CD14-positive monocyte (primary cell): ENCODE data around the gene RAC3. TPM values are rescaled to one million over a fixed set of nuclear protein-coding genes. Genes with fewer than 3 reads are reported as not detected.

Experiments
- DNase-seq, 3 donors: peaks; one replicate each; pipeline ENCODE4 v3.0.0-alpha.2; 2011 to 2022
- H2AFZ ChIP-seq: 2 replicates; pipeline ENCODE4 v1.6.0; 2012; ENCODE audit warnings: mild to moderate bottlenecking, low read depth, low read length, inconsistent platforms; ENCODE audit not compliant: insufficient read depth, poor library complexity, severe bottlenecking
- H3K27ac ChIP-seq, 2 donors: 1 replicate in 1 of 2; 2 replicates in 1 of 2; pipeline ENCODE4 v1.5.1; 2012 to 2013; ENCODE audit warnings: low read length in 2 of 2, control low read depth in 1 of 2, inconsistent platforms in 1 of 2, low read depth in 1 of 2, mild to moderate bottlenecking in 1 of 2
- H3K27me3 ChIP-seq, 2 donors: one replicate each; pipeline versions ENCODE4 v1.6.0 to v1.6.1; 2011 to 2013; ENCODE audit warnings: low read length in 2 of 2; ENCODE audit not compliant: control insufficient read depth in 2 of 2, insufficient read depth in 2 of 2
- H3K36me3 ChIP-seq, 2 donors: replicated peaks in 1 of 2; 1 replicate in 1 of 2; 2 replicates in 1 of 2; pipeline versions ENCODE4 v1.5.1 to v1.6.1; 2012 to 2013; ENCODE audit warnings: low read length in 2 of 2, control low read depth in 1 of 2, inconsistent platforms in 1 of 2, mild to moderate bottlenecking in 1 of 2; ENCODE audit not compliant: insufficient read depth in 2 of 2, control insufficient read depth in 1 of 2
- H3K4me1 ChIP-seq, 2 donors: 1 replicate in 1 of 2; 2 replicates in 1 of 2; pipeline versions ENCODE4 v1.5.1 to v1.6.1; 2012 to 2013; ENCODE audit warnings: low read length in 2 of 2, control low read depth in 1 of 2, inconsistent platforms in 1 of 2, mild to moderate bottlenecking in 1 of 2, moderate library complexity in 1 of 2; ENCODE audit not compliant: insufficient read depth in 2 of 2, control insufficient read depth in 1 of 2
- H3K4me2 ChIP-seq: replicated peaks from 2 replicates; pipeline ENCODE3; 2012; ENCODE audit warnings: low read length, moderate library complexity, mild to moderate bottlenecking; ENCODE audit not compliant: poor library complexity, severe bottlenecking; ENCODE audit errors: extremely low read depth
- H3K4me3 ChIP-seq, 3 experiments: fragments of 200-600 bp in 1 of 3; sonication (generic) in 1 of 3; replicated peaks in 1 of 3; 1 replicate in 2 of 3; 2 replicates in 1 of 3; pipeline ENCODE4 v1.5.1; 2011 to 2013; ENCODE audit warnings: low read length in 3 of 3, mild to moderate bottlenecking in 3 of 3, control low read depth in 2 of 3, low read depth in 2 of 3, inconsistent platforms in 1 of 3, moderate library complexity in 1 of 3
- H3K79me2 ChIP-seq: 2 replicates; pipeline ENCODE4 v1.6.0; 2012; ENCODE audit warnings: mild to moderate bottlenecking, control low read depth, inconsistent platforms, low read length, moderate library complexity; ENCODE audit not compliant: insufficient read depth
- H3K9ac ChIP-seq: 2 replicates; pipeline ENCODE4 v1.6.0; 2017; ENCODE audit warnings: low read length, mild to moderate bottlenecking; ENCODE audit not compliant: insufficient read depth, poor library complexity, severe bottlenecking
- H3K9me3 ChIP-seq, 2 donors: replicated peaks in 1 of 2; 1 replicate in 1 of 2; 2 replicates in 1 of 2; pipeline versions ENCODE4 v1.5.1 to v1.6.1; 2012 to 2013; ENCODE audit warnings: low read length in 2 of 2, control low read depth in 1 of 2; ENCODE audit not compliant: control insufficient read depth in 1 of 2, insufficient read depth in 1 of 2
- H4K20me1 ChIP-seq: 2 replicates; pipeline ENCODE4 v1.6.0; 2012; ENCODE audit warnings: mild to moderate bottlenecking, low read length, control low read depth, moderate library complexity; ENCODE audit not compliant: insufficient read depth
- H3K27ac Mint-ChIP-seq, 7 donors: one replicate each; pipeline ENCODE4 v1.8.0; 2020; ENCODE audit warnings: mild to moderate bottlenecking in 7 of 7, mixed read lengths in 7 of 7, moderate library complexity in 6 of 7, inconsistent platforms in 2 of 7
- H3K27me3 Mint-ChIP-seq, 3 donors: one replicate each; pipeline ENCODE4 v1.8.0; 2021 to 2022; ENCODE audit warnings: low read depth in 3 of 3, mild to moderate bottlenecking in 3 of 3, mixed read lengths in 3 of 3, moderate library complexity in 3 of 3, inconsistent platforms in 1 of 3
- H3K36me3 Mint-ChIP-seq, 2 donors: one replicate each; pipeline ENCODE4 v1.8.0; 2020; ENCODE audit warnings: mixed read lengths in 2 of 2, inconsistent platforms in 1 of 2, mild to moderate bottlenecking in 1 of 2
- H3K4me1 Mint-ChIP-seq: one replicate; pipeline ENCODE4 v1.8.0; 2020; ENCODE audit warnings: mild to moderate bottlenecking, mixed read lengths
- H3K4me3 Mint-ChIP-seq, 2 donors: one replicate each; pipeline ENCODE4 v1.8.0; 2020; ENCODE audit warnings: mild to moderate bottlenecking in 2 of 2, mixed read lengths in 2 of 2, moderate library complexity in 1 of 2
- H3K9me3 Mint-ChIP-seq, 7 donors: one replicate each; pipeline ENCODE4 v1.8.0; 2020 to 2022; ENCODE audit warnings: mixed read lengths in 7 of 7, mild to moderate bottlenecking in 6 of 7, moderate library complexity in 6 of 7, inconsistent platforms in 2 of 7
- CTCF ChIP-seq: fragments of 200-600 bp; IDR thresholded peaks from one replicate; pipeline ENCODE4 v1.8.0; 2022; ENCODE audit warnings: antibody characterized with exemption, mild to moderate bottlenecking
- WGBS: methylation state at CpG from one replicate; pipeline ENCODE4 v1.1.5; 2013; ENCODE audit warnings: missing lambda C conversion rate; ENCODE audit not compliant: insufficient coverage; 5-methylcytosine and 5-hydroxymethylcytosine counted together
- intact Hi-C, 2 donors: fragments of 100-400 bp; cut with micrococcal nuclease; formaldehyde crosslinking; loops; one replicate each; pipeline versions ENCODE4 v1.15.0 to v1.15.1; 2023
- polyA plus RNA-seq, 3 donors: library from polyadenylated mRNA; depleted of rRNA in 1 of 3; unstranded in 2 of 3; stranded (reverse) in 1 of 3; fragments of 300-500 nt in 2 of 3; fragments of >200 nt in 1 of 3; fragmentation: Illumina TruSeq in 2 of 3; gene quantifications; 1 replicate in 2 of 3; 2 replicates in 1 of 3; pipeline ENCODE4 v1.2.3, GENCODE V29; 2012 to 2021

Gene RAC3
- polyA plus RNA-seq, 3 donors, result 1.8 TPM; not detected in 2

- DNase-seq, result no peak
- 97% methylated on average over 29 of the region's 39 CpGs for WGBS
- peaks cover 9 to 11% of the 10 kb centered on the region in 2 donors for H3K36me3 ChIP-seq
Observed at GRCh38 chr17:82010575-82011525, 20.6 kb upstream of the RAC3 start.

More at GRCh38 chr17:82010575-82011525, 20.6 kb upstream of the RAC3 start:
- Histone ChIP-seq H3K4me1 (no peaks in the 10 kb centered on the region), H3K9ac (no peak overlapping the region), H3K27me3 (no peaks in the 10 kb centered on the region), H3K9me3 (no peaks in the 10 kb centered on the region), H3K4me2 (no peak overlapping the region), H4K20me1 (no peaks in the 10 kb centered on the region), H3K79me2 (no peaks in the 10 kb centered on the region), H3K4me3 (no peak overlapping the region), H3K27ac (no peak overlapping the region), H2AFZ (no peak overlapping the region)
- Mint-ChIP-seq H3K36me3 (peaks cover 2 to 17% of the 10 kb centered on the region in 2 donors), H3K9me3 (no peaks in the 10 kb centered on the region), H3K4me1 (no peaks in the 10 kb centered on the region), H3K27me3 (peaks cover 2 to 3% (median 2%) of the 10 kb centered on the region in 3 donors), H3K27ac (no peak overlapping the region), H3K4me3 (no peak overlapping the region)
- TF ChIP-seq CTCF, result no peak
- intact Hi-C loops, result no loop called here
